ENCODE results near the gene MYCBP2.
"Not testable (repeated sequence)": the region's sequence is repeated elsewhere in the genome, so short reads cannot be mapped to it uniquely, and the experiment has no call there.

Gene MYCBP2

GRCh38 chr13:77335543-77335942 is 8.6 kb upstream of the MYCBP2 start:
- no peak for DNase-seq (ENCODE audit: low spot score)

- DNase-seq (ENCODE audit: low spot score): no peak
These were observed 6.7 kb upstream of the MYCBP2 start for GRCh38 chr13:77333594-77333993.

- no peak for DNase-seq (ENCODE audit: low spot score)
These were observed 4.5 kb upstream of the MYCBP2 start for GRCh38 chr13:77331421-77331820.

- no peak for DNase-seq (ENCODE audit: low spot score)
These were observed 3.2 kb upstream of the MYCBP2 start for GRCh38 chr13:77329911-77330584.

- DNase-seq (ENCODE audit: low spot score): peak; percentile 97
These were observed 2.4 kb upstream of the MYCBP2 start for GRCh38 chr13:77329133-77329910.

GRCh38 chr13:77328819-77329132 is 1.9 kb upstream of the MYCBP2 start:
- DNase-seq (ENCODE audit: low spot score): no peak

GRCh38 chr13:77325371-77325980 is 1.4 kb downstream of the MYCBP2 start:
- DNase-seq (ENCODE audit: low spot score): peak; percentile 27

DNA sequence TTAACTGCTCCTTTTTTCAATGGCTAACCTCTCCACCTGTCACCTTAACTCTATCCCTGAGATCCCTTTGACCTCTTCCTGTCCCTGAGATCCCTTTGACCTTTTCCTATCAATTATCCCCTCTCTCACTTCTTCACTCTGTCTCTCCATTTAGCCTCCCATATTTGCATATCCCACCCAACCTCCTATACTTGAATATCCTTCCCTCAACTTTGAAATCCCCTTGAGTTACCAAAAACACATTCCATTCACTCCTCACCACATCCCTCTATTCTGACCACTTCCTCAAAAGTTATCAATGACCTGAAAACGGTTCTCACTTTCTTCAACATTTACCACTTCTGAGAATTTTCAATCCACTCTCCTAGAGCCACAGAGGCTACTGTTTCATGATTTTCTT is 3.0 kb downstream of the MYCBP2 start:
- no peak for DNase-seq (ENCODE audit: low spot score)

DNA sequence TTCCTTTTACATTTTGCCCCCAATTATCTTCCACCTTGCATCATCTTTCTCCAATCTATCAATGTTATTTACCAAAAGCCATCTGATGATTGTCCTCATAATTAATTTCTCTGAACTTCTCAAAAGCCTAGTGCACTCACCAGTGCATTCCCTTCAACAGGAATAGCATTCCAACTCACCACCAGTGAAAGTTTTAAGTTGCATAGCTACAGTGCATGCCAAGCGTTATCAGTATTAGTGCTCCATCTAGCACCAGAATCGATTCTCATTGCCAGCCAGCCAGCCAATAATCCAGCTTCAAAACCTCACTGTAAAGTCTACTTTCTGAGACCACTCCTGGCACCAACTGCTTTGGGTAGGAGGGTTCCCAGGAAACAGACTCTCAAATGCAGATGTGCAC is 7.4 kb downstream of the MYCBP2 start:
- DNase-seq (ENCODE audit: low spot score): no peak

DNA sequence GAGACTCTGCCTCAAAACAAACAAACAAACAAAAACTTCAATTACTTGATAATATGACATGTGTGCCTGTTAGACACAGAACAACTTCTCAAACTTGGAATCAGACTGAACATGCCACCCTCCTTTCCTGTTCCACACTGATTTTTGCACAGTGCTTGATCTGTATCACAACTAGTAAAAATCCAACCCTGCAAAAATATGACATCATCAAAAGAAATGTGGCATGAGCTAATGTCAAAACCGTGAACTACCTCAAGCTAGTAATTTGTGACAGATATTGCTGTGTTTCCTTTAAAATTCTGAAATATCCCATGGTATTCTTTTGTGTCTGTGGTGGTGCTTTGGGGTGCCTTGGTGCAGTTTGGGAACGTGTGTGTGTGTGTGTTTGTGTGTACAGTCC is 8.2 kb downstream of the MYCBP2 start:
- no peak for DNase-seq (ENCODE audit: low spot score)

DNA sequence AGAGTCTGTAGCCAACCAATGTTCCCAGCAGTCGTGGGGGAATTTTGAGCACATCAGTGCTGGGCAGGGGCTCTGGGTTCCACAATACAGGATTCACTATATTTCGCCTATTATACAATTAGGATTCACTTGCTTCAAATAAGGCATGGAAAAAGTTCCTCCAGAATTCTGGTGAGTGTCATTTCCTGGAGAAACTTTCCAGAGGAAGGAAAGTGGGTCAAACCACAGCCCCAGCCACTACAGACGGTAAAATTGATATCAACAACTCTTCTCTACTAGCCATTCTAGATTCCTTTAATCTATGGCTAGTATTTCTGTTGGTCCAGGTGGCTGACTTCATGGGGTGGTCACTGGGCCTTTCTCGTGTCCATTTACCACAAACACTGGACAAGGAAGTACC is 10.5 kb downstream of the MYCBP2 start:
- no peak for DNase-seq (ENCODE audit: low spot score)

- DNase-seq (ENCODE audit: low spot score): not testable (repeated sequence)
These were observed 11.4 kb downstream of the MYCBP2 start for GRCh38 chr13:77315509-77315908.

GRCh38 chr13:77313923-77314322 is 13.0 kb downstream of the MYCBP2 start:
- DNase-seq (ENCODE audit: low spot score): no peak

GRCh38 chr13:77312311-77312710 is 14.6 kb downstream of the MYCBP2 start:
- DNase-seq (ENCODE audit: low spot score): no peak

GRCh38 chr13:77310579-77311279 is 16.2 kb downstream of the MYCBP2 start:
- DNase-seq (ENCODE audit: low spot score): no peak

DNA sequence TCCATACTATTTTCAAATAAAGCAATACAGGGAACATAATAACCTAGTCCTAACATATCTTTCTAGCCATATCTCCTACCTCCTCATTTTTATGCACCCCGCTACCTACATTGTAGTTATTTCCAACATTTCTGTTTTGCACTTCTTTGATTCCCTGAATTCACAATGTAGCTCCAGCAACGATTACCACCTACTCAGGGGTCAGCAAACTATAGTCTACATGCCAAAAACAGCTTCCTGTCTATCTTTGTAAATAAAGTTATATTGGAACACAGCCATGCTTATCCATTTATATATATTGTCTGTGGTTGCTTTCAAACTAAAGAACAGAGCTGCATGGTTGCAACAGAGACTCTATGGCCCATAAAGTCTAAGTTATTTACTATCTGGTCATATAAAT is 16.7 kb downstream of the MYCBP2 start:
- DNase-seq (ENCODE audit: low spot score): no peak

GRCh38 chr13:77309254-77309653 is 17.6 kb downstream of the MYCBP2 start:
- no peak for DNase-seq (ENCODE audit: low spot score)

DNA sequence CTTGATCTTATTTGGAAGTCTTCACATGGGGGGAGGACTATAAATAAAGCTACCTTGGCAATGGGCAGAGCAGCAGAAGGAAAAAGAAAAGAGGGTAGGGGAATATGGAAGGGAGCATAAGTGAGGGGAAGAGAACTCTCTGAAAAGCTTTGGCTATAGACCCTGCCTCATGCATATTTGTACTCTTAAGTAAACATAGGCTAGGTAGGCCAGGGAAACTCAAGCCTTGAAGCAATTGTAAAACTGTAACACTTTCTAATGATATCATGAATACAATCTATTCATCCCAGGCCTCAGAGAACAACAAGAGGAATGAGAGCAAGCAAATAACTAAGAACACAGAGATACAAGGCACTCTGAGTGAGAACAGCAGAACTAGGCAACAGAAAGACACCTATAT is 20.4 kb downstream of the MYCBP2 start:
- DNase-seq (ENCODE audit: low spot score): no peak

- DNase-seq (ENCODE audit: low spot score): no peak
These were observed 21.6 kb downstream of the MYCBP2 start for GRCh38 chr13:77305266-77305665.

- DNase-seq (ENCODE audit: low spot score): peak; percentile 25
These were observed 26.5 kb downstream of the MYCBP2 start for GRCh38 chr13:77300176-77301037.

DNA sequence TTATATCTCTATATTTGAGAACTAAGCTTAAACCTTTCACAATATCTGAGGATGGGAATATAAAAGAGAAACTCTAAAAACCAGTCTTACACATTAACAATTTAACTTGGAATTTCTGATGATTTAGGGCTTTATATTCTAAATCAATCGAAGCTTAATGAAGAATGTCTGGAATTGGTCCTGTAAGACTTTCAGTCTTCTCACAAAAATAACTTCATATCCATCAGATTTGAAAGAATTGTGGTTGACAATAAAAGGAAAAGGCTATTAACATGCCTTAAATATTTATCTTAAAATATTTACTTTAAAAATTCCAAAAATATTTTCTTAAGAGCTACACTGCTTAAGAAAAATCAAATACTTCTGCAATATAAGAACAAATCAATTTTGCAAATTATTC is 27.3 kb downstream of the MYCBP2 start:
- no peak for DNase-seq (ENCODE audit: low spot score)

DNA sequence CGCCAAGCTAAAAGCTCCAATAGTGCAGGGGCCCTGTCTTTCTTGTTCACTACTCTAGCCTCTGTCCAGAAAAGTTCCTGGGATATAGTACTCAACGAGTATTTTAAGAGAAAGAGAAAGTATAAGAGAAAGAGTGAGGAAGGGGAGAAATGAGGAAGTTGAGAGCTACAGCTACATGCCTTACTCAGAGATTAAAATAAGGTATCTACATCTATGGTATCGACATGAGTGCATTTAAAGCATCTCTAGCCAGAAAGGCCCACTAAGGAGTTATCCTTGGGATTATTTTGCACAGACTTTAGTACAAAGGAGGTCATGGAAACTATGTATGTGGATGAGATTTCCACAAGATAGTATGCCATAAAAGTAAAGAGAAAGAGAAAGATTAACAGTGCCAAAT is 28.5 kb downstream of the MYCBP2 start:
- no peak for DNase-seq (ENCODE audit: low spot score)
